Measurements from ENCODE around the gene CCDC187.

The CCDC187 gene

DNA sequence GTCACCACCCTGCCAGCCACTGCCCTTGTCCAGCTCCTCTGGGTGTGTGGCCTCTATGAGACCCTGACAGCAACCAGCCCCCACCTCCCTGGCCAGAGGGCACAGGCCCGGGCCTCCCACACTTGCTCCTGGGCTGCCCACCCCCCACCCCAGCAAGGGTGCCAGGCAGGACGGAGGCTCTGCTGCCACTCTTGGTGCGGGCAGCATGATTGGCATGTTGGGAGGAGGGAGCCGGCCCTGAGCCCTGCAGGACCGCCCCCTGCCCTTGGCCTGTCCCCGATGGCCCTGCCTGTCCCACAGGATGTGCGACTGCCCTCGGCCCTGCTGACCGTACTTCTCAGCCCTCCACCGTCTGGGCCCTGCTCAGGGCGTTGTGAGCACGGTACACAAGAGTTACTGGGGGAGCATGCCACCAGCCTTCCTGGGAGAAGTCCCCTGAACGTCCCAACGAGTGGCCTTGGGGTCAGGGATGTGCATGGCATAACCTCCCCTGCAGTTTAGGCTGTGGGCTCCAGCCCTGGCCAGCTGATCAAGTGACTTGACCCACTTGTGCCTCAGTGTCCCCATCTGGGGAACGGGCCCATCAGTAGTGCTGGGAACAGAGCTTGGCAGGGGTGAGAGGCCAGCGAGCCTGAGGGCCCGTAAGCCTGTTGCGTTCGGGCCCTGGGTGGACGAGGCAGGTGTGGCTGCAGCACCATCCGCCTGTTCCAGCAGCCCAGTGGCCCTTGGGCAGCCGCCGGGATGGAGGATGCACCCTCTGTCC is 39.4 kb upstream of the CCDC187 start:
- Histone ChIP-seq H2AFZ (ENCODE audit: low read depth, low read length) (no peak overlapping the region), H3K9me3 (ENCODE audit: insufficient read depth, low read length, severe bottlenecking) (no peaks in the 10 kb centered on the region), H3K27ac (ENCODE audit: low read length) (no peak overlapping the region), H3K4me1 (ENCODE audit: insufficient read depth, low read length) (no peaks in the 10 kb centered on the region), H3K36me3 (ENCODE audit: insufficient read depth, low read length) (no peaks in the 10 kb centered on the region), H3K4me2 (ENCODE audit: insufficient read depth, low read length) (no peak overlapping the region), H3K9ac (ENCODE audit: low read depth, low read length) (no peak overlapping the region), H3K27me3 (ENCODE audit: insufficient read depth, low read length, poor library complexity) (no peaks in the 10 kb centered on the region), H3K79me2 (ENCODE audit: insufficient read depth, low read length) (no peaks in the 10 kb centered on the region), H4K20me1 (ENCODE audit: insufficient read depth, low read length) (no peaks in the 10 kb centered on the region; the same call in 1 of the 2 replicates), H3K4me3 (ENCODE audit: low read depth in 1 of 2, low read length in 2 of 2) (no peak overlapping the region)
- TF ChIP-seq CTCF (IDR thresholded peaks at IDR 0.05; ENCODE audit: borderline replicate concordance, extremely low read depth, low read length, poor library complexity, severe bottlenecking): no peak
- no peak for TF ChIP-seq EZH2 (IDR thresholded peaks at IDR 0.05; ENCODE audit: borderline replicate concordance, low read depth, low read length, severe bottlenecking)
- ATAC-seq (ENCODE audit: insufficient read depth, low read depth) (no peak), DNase-seq (no peak)

- H4K20me1 ChIP-seq (ENCODE audit: insufficient read depth, low read length): no peaks in the 10 kb centered on the region; the same call in 1 of the 2 replicates
- no peak overlapping the region for H3K9ac ChIP-seq (ENCODE audit: low read depth, low read length)
- H3K4me3 ChIP-seq (ENCODE audit: low read depth in 1 of 2, low read length in 2 of 2): no peak overlapping the region
- no peaks in the 10 kb centered on the region for H3K9me3 ChIP-seq (ENCODE audit: insufficient read depth, low read length, severe bottlenecking)
- H3K27ac ChIP-seq (ENCODE audit: low read length): no peak overlapping the region
- TF ChIP-seq EZH2 (IDR thresholded peaks at IDR 0.05; ENCODE audit: borderline replicate concordance, low read depth, low read length, severe bottlenecking) (no peak), CTCF (IDR thresholded peaks at IDR 0.05; ENCODE audit: borderline replicate concordance, extremely low read depth, low read length, poor library complexity, severe bottlenecking) (no peak)
- no peak overlapping the region for H3K4me2 ChIP-seq (ENCODE audit: insufficient read depth, low read length)
- DNase-seq (peak; percentile 30), ATAC-seq (ENCODE audit: insufficient read depth, low read depth) (no peak)
- no peaks in the 10 kb centered on the region for H3K4me1 ChIP-seq (ENCODE audit: insufficient read depth, low read length)
- no peaks in the 10 kb centered on the region for H3K79me2 ChIP-seq (ENCODE audit: insufficient read depth, low read length)
- no peak overlapping the region for H2AFZ ChIP-seq (ENCODE audit: low read depth, low read length)
- H3K36me3 ChIP-seq (ENCODE audit: insufficient read depth, low read length): no peaks in the 10 kb centered on the region
- no peaks in the 10 kb centered on the region for H3K27me3 ChIP-seq (ENCODE audit: insufficient read depth, low read length, poor library complexity)
Observed at GRCh38 chr9:136342181-136343120, 38.6 kb upstream of the CCDC187 start.

GRCh38 chr9:136341769-136342168 is 37.9 kb upstream of the CCDC187 start:
- TF ChIP-seq CTCF (IDR thresholded peaks at IDR 0.05; ENCODE audit: borderline replicate concordance, extremely low read depth, low read length, poor library complexity, severe bottlenecking) (no peak), EZH2 (IDR thresholded peaks at IDR 0.05; ENCODE audit: borderline replicate concordance, low read depth, low read length, severe bottlenecking) (no peak)
- no peak overlapping the region for H3K4me2 ChIP-seq (ENCODE audit: insufficient read depth, low read length)
- H3K36me3 ChIP-seq (ENCODE audit: insufficient read depth, low read length): no peaks in the 10 kb centered on the region
- DNase-seq (no peak), ATAC-seq (ENCODE audit: insufficient read depth, low read depth) (no peak)
- H3K4me3 ChIP-seq (ENCODE audit: low read depth in 1 of 2, low read length in 2 of 2): no peak overlapping the region
- no peaks in the 10 kb centered on the region for H3K9me3 ChIP-seq (ENCODE audit: insufficient read depth, low read length, severe bottlenecking)
- H4K20me1 ChIP-seq (ENCODE audit: insufficient read depth, low read length): no peaks in the 10 kb centered on the region; the same call in 1 of the 2 replicates
- no peak overlapping the region for H2AFZ ChIP-seq (ENCODE audit: low read depth, low read length)
- no peak overlapping the region for H3K9ac ChIP-seq (ENCODE audit: low read depth, low read length)
- no peaks in the 10 kb centered on the region for H3K4me1 ChIP-seq (ENCODE audit: insufficient read depth, low read length)
- no peaks in the 10 kb centered on the region for H3K27me3 ChIP-seq (ENCODE audit: insufficient read depth, low read length, poor library complexity)
- no peaks in the 10 kb centered on the region for H3K79me2 ChIP-seq (ENCODE audit: insufficient read depth, low read length)
- H3K27ac ChIP-seq (ENCODE audit: low read length): no peak overlapping the region
